ENCODE measurements around the gene SEZ6L. TPM values are rescaled to one million over a fixed set of nuclear protein-coding genes. Genes with fewer than 3 reads are reported as not detected.

SEZ6L gene
- total and polyA plus RNA-seq, 10 of the 15 experiments (the other 5 are each of a cell fraction or from before 2014, with no cell fraction given): not detected

- H3K9ac ChIP-seq (ENCODE audit: control insufficient read depth, insufficient read depth, low read length): no peak overlapping the region
- FAIRE-seq (no peak), DNase-seq (ENCODE audit: low read depth, low spot score) (no peak), ATAC-seq (no peak)
- H3K9me3 ChIP-seq (replicated peaks; ENCODE audit: control insufficient read depth, insufficient read depth, low read length): no peaks in the 10 kb centered on the region
- no peak for TF ChIP-seq ETV6 (conservative IDR thresholded peaks at IDR 0.05 in 1 of 2, IDR thresholded peaks at IDR 0.05 in 1 of 2; ENCODE audit: borderline replicate concordance in 1 of 2, low read depth in 1 of 2)
- TF ChIP-seq BCL3 (IDR thresholded peaks at IDR 0.05; ENCODE audit: borderline replicate concordance, insufficient read depth, low read depth, low read length, poor library complexity, severe bottlenecking): no peak
- no peak for TF ChIP-seq RAD51 (IDR thresholded peaks at IDR 0.05)
- TF ChIP-seq CREB1 (IDR thresholded peaks at IDR 0.05; ENCODE audit: low read depth): no peak
- TF ChIP-seq, protein P1, sequence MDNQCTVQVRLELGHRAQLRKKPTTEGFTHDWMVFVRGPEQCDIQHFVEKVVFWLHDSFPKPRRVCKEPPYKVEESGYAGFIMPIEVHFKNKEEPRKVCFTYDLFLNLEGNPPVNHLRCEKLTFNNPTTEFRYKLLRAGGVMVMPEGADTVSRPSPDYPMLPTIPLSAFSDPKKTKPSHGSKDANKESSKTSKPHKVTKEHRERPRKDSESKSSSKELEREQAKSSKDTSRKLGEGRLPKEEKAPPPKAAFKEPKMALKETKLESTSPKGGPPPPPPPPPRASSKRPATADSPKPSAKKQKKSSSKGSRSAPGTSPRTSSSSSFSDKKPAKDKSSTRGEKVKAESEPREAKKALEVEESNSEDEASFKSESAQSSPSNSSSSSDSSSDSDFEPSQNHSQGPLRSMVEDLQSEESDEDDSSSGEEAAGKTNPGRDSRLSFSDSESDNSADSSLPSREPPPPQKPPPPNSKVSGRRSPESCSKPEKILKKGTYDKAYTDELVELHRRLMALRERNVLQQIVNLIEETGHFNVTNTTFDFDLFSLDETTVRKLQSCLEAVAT (IDR thresholded peaks at IDR 0.05): no peak
- no peak for TF ChIP-seq IKZF1 (conservative IDR thresholded peaks at IDR 0.05)
- no peak for TF ChIP-seq BMI1 (IDR thresholded peaks at IDR 0.05; ENCODE audit: borderline replicate concordance)
- TF ChIP-seq HDGF (IDR thresholded peaks at IDR 0.05): no peak
- no peak for TF ChIP-seq SIN3A (IDR thresholded peaks at IDR 0.05; ENCODE audit: low read depth, low read length)
- no peak for TF ChIP-seq TBL1XR1 (IDR thresholded peaks at IDR 0.05; ENCODE audit: low read depth, low read length)
- intact Hi-C loops (cut with micrococcal nuclease; ENCODE audit: unreplicated experiment) (no loop called here), in situ Hi-C loops (cut with MboI) (no loop called here)
- no peak overlapping the region for H3K27ac ChIP-seq (ENCODE audit: control insufficient read depth, insufficient read depth)
- no peak overlapping the region for H3K4me2 ChIP-seq (ENCODE audit: control insufficient read depth, insufficient read depth)
- ChIA-PET CTCF (interaction anchor here (4.0 kb wide), 1 partner anchor 19 kb away, joined by 31 read pairs; no protein-coding TSS in a partner anchor), POLR2A (no interaction called here), SMC1A (ENCODE audit: uncharacterized antibody, unreplicated experiment) (interaction anchor here (1.5 kb wide), 1 partner anchor 78 kb away, joined by 3 read pairs; no protein-coding TSS in a partner anchor), RAD21 (ENCODE audit: unreplicated experiment) (interaction anchor here (0.6 kb wide), 1 partner anchor 19 kb away, joined by 6 read pairs; no protein-coding TSS in a partner anchor)
- WGBS (ENCODE audit: insufficient coverage, insufficient replicate concordance, low lambda C conversion rate, missing lambda C conversion rate): no CpG with 5 or more reads among the region's 1 CpG
- peaks cover 0 to 6% of the 10 kb centered on the region in 2 experiments; a peak in 3 of 4 replicates for H3K27me3 ChIP-seq (replicated peaks in 1 of 2; ENCODE audit: control insufficient read depth in 2 of 2, insufficient read depth in 2 of 2, low read length in 1 of 2)
- no peak overlapping the region for H2AFZ ChIP-seq (ENCODE audit: control insufficient read depth, low read depth, low read length)
- no peaks in the 10 kb centered on the region for H3K4me1 ChIP-seq (ENCODE audit: control insufficient read depth, insufficient read depth, low read length)
- no peaks in the 10 kb centered on the region for H3K79me2 ChIP-seq (ENCODE audit: control insufficient read depth, insufficient read depth, low read length)
- no TSS peak for BruUV-seq (replicated peaks)
- no peak overlapping the region for H3K4me3 ChIP-seq
- no peaks in the 10 kb centered on the region for H4K20me1 ChIP-seq (ENCODE audit: control insufficient read depth, insufficient read depth)
- no peaks in the 10 kb centered on the region for H3K36me3 ChIP-seq (ENCODE audit: control insufficient read depth in 2 of 2, insufficient read depth in 2 of 2, low read length in 1 of 2)
These were observed 215.9 kb downstream of the SEZ6L start for GRCh38 chr22:26385164-26385563.
